ENCODE data around the gene TMEM126A.
"Not testable (repeated sequence)": the region's sequence is repeated elsewhere in the genome, so short reads cannot be mapped to it uniquely, and the experiment has no call there.

The TMEM126A gene

DNA sequence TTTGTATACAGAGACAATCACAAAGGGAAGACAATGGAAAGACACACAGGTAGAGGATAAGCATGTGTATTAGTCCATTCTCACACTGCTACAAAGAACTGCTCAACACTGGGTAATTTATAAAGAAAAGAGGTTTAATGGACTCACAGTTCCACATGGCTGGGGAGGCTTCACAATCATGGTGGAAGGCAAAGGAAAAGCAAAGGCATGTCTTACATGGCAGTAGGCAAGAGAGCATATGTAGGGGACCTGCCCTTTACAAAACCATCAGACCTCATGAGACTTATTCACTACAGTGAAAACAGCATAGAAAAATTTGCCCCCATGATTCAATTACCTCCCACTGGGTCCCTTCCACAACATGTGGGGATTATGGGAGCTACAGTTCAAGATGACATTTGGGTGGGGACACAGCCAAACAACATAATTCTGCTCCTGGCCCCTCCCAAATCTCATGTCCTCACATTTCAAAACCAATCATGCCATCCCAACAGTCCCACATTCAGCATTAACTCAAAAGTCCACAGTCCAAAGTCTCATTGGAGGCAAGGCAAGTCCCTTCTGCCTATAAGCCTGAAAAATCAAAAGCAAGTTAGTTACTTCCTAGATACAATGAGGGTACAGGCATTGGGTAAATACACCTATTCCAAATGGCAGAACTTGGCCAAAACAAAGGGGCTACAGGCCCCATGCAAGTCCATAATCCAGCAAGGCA lies 23.3 kb downstream of the TMEM126A start:
- not testable (repeated sequence) for H4K8ac ChIP-seq (ENCODE audit: low read depth, low read length); H2BK12ac ChIP-seq (ENCODE audit: low read length); H3K23ac ChIP-seq (ENCODE audit: low read length); DNase-seq; H2BK5ac ChIP-seq (ENCODE audit: low read depth, low read length, poor library complexity); H3K4me2 ChIP-seq (ENCODE audit: low read length); H3K4me1 ChIP-seq (ENCODE audit: control insufficient read depth in 1 of 2, insufficient read depth in 2 of 2, low read length in 2 of 2); H4K91ac ChIP-seq (ENCODE audit: low read depth, low read length); H3K79me1 ChIP-seq (ENCODE audit: low read length); H3K9ac ChIP-seq (ENCODE audit: low read length); H3K9me3 ChIP-seq (ENCODE audit: insufficient read depth, low read depth, low read length); H3K4ac ChIP-seq (ENCODE audit: low read depth, low read length); H3K4me3 ChIP-seq (ENCODE audit: low read depth, low read length); H2AK5ac ChIP-seq (ENCODE audit: low read length); H3K27ac ChIP-seq (ENCODE audit: low read depth, low read length); H3K79me2 ChIP-seq (ENCODE audit: control insufficient read depth, insufficient read depth, low read length, poor library complexity); H3K36me3 ChIP-seq (ENCODE audit: control insufficient read depth in 1 of 2, insufficient read depth in 2 of 2, low read length in 2 of 2); H3K27me3 ChIP-seq (ENCODE audit: insufficient read depth, low read length); H3K14ac ChIP-seq (ENCODE audit: low read length); H2AFZ ChIP-seq (ENCODE audit: insufficient read depth, low read length, poor library complexity); H3K18ac ChIP-seq (ENCODE audit: low read length); H4K12ac ChIP-seq (ENCODE audit: low read depth, low read length); H2BK120ac ChIP-seq (ENCODE audit: insufficient read depth, low read length, poor library complexity)

DNA sequence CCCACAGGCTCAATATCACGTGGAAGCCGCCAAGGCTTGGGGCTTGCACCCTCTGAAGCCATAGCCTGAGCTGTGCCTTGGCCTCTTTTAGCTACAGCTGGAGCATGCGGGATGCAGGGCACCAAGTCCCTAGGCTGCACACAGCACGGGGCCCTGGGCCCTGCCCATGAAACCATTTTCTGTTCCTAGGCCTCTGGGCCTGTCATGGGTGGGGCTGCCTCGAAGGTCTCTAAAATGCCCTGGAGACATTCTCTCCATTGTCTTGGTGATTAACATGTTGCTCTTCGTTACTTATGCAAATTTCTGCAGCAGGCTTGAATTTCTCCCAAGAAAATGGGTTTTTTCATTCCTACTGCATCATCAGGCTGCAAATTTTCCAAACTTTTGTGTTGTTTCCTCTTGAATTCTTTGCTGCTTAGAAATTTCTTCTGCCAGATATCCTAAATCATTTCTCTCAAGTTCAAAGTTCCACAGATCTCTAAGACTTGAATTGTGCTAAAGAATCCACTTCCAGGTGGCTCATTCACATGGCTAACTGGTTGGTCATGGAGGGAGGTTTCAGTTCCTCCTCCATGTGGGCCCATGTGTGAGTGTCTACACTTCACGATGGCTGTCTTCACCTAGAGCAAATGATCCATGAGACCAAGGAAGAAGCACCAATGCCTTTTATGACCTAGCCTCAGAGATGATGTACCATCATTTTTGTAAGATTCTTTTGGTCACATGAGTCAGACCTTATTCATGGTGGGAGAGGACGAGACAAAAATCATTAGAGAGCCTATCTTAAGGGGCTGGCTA lies 24.5 kb downstream of the TMEM126A start:
- Histone ChIP-seq H2BK120ac (ENCODE audit: insufficient read depth, low read length, poor library complexity) (no peak overlapping the region), H3K4me2 (ENCODE audit: low read length) (no peak overlapping the region), H3K27ac (ENCODE audit: low read depth, low read length) (no peak overlapping the region), H3K4me3 (ENCODE audit: low read depth, low read length) (no peak overlapping the region), H4K12ac (ENCODE audit: low read depth, low read length) (no peak overlapping the region), H3K79me1 (ENCODE audit: low read length) (no peaks in the 10 kb centered on the region), H3K18ac (ENCODE audit: low read length) (no peak overlapping the region), H3K9ac (ENCODE audit: low read length) (no peak overlapping the region), H2AFZ (ENCODE audit: insufficient read depth, low read length, poor library complexity) (no peak overlapping the region), H3K27me3 (ENCODE audit: insufficient read depth, low read length) (no peaks in the 10 kb centered on the region), H2BK5ac (ENCODE audit: low read depth, low read length, poor library complexity) (no peak overlapping the region), H3K36me3 (ENCODE audit: control insufficient read depth in 1 of 2, insufficient read depth in 2 of 2, low read length in 2 of 2) (no peaks in the 10 kb centered on the region), H3K4ac (ENCODE audit: low read depth, low read length) (no peak overlapping the region), H3K14ac (ENCODE audit: low read length) (no peak overlapping the region), H3K4me1 (ENCODE audit: control insufficient read depth in 1 of 2, insufficient read depth in 2 of 2, low read length in 2 of 2) (no peaks in the 10 kb centered on the region), H2BK12ac (ENCODE audit: low read length) (no peak overlapping the region), H2AK5ac (ENCODE audit: low read length) (no peak overlapping the region), H3K79me2 (ENCODE audit: control insufficient read depth, insufficient read depth, low read length, poor library complexity) (no peaks in the 10 kb centered on the region), H4K91ac (ENCODE audit: low read depth, low read length) (no peak overlapping the region), H3K23ac (ENCODE audit: low read length) (no peak overlapping the region), H4K8ac (ENCODE audit: low read depth, low read length) (no peak overlapping the region), H3K9me3 (ENCODE audit: insufficient read depth, low read depth, low read length) (peaks cover 5% of the 10 kb centered on the region)
- WGBS (ENCODE audit: extremely low coverage, insufficient coverage, insufficient read length) = no CpG with 5 or more reads among the region's 8 CpGs
- DNase-seq = no peak

DNA sequence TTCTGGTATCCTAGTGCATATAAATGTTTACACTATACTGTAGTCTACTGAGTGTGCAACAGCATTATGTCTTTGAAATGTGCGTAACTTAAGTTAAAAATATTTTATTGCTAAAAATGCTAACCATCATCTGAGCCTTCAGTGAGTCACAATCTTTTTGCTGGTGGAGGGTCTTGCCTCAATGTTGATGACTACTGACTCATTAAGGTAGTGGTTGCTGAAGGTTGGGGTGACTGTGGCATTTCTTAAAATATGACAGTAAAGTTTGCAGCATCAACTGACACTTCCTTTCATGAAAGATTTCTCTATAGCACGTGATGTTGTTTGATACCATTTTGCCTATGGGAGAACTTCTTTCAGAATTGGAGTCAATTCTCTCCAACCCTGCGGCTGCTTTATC lies 25.6 kb downstream of the TMEM126A start:
- H2BK120ac ChIP-seq (ENCODE audit: insufficient read depth, low read length, poor library complexity) = no peak overlapping the region
- DNase-seq = no peak
- no peak overlapping the region for H3K4me3 ChIP-seq (ENCODE audit: low read depth, low read length)
- no peaks in the 10 kb centered on the region for H3K79me1 ChIP-seq (ENCODE audit: low read length)
- H3K9me3 ChIP-seq (ENCODE audit: insufficient read depth, low read depth, low read length) = peaks cover 5% of the 10 kb centered on the region
- no peak overlapping the region for H3K9ac ChIP-seq (ENCODE audit: low read length)
- H2BK12ac ChIP-seq (ENCODE audit: low read length) = no peak overlapping the region
- no peak overlapping the region for H3K18ac ChIP-seq (ENCODE audit: low read length)
- H2AFZ ChIP-seq (ENCODE audit: insufficient read depth, low read length, poor library complexity) = no peak overlapping the region
- H4K8ac ChIP-seq (ENCODE audit: low read depth, low read length) = no peak overlapping the region
- no peak overlapping the region for H2BK5ac ChIP-seq (ENCODE audit: low read depth, low read length, poor library complexity)
- H4K12ac ChIP-seq (ENCODE audit: low read depth, low read length) = no peak overlapping the region
- no peak overlapping the region for H3K4me2 ChIP-seq (ENCODE audit: low read length)
- no peak overlapping the region for H3K14ac ChIP-seq (ENCODE audit: low read length)
- no peak overlapping the region for H3K27ac ChIP-seq (ENCODE audit: low read depth, low read length)
- no peak overlapping the region for H4K91ac ChIP-seq (ENCODE audit: low read depth, low read length)
- no peaks in the 10 kb centered on the region for H3K79me2 ChIP-seq (ENCODE audit: control insufficient read depth, insufficient read depth, low read length, poor library complexity)
- no peak overlapping the region for H2AK5ac ChIP-seq (ENCODE audit: low read length)
- H3K23ac ChIP-seq (ENCODE audit: low read length) = no peak overlapping the region
- no peaks in the 10 kb centered on the region for H3K36me3 ChIP-seq (ENCODE audit: control insufficient read depth in 1 of 2, insufficient read depth in 2 of 2, low read length in 2 of 2)
- WGBS (ENCODE audit: extremely low coverage, insufficient coverage, insufficient read length) = no CpG with 5 or more reads among the region's 3 CpGs
- H3K4me1 ChIP-seq (ENCODE audit: control insufficient read depth in 1 of 2, insufficient read depth in 2 of 2, low read length in 2 of 2) = no peaks in the 10 kb centered on the region
- H3K27me3 ChIP-seq (ENCODE audit: insufficient read depth, low read length) = no peaks in the 10 kb centered on the region
- no peak overlapping the region for H3K4ac ChIP-seq (ENCODE audit: low read depth, low read length)

DNA sequence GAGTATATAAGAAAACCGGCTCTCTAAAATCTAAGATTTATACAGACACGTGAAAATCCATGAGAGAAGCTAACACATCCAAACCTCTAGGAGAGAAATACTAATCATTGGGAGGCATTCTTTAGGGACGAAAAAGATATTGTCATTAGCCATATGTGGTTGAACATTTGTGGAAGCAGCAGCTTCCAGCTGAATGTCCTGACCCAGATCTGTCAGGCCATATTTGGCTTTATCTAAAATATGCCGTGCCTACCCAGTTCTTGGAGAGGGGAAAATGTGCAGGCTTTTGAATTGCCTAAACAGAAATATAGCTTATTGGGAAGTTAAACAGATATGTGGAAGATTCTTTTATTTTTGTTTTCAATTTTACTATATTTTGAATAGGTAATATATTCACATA lies 31.8 kb downstream of the TMEM126A start:
- peaks cover 2% of the 10 kb centered on the region for H3K79me2 ChIP-seq (ENCODE audit: control insufficient read depth, insufficient read depth, low read length, poor library complexity)
- no peaks in the 10 kb centered on the region for H3K36me3 ChIP-seq (ENCODE audit: control insufficient read depth in 1 of 2, insufficient read depth in 2 of 2, low read length in 2 of 2)
- no peak overlapping the region for H3K18ac ChIP-seq (ENCODE audit: low read length)
- H3K4me1 ChIP-seq (ENCODE audit: control insufficient read depth in 1 of 2, insufficient read depth in 2 of 2, low read length in 2 of 2) = no peaks in the 10 kb centered on the region
- H3K23ac ChIP-seq (ENCODE audit: low read length) = no peak overlapping the region
- H3K4ac ChIP-seq (ENCODE audit: low read depth, low read length) = no peak overlapping the region
- no peak overlapping the region for H3K14ac ChIP-seq (ENCODE audit: low read length)
- no peak overlapping the region for H3K4me2 ChIP-seq (ENCODE audit: low read length)
- H2BK5ac ChIP-seq (ENCODE audit: low read depth, low read length, poor library complexity) = no peak overlapping the region
- H2BK120ac ChIP-seq (ENCODE audit: insufficient read depth, low read length, poor library complexity) = no peak overlapping the region
- H3K4me3 ChIP-seq (ENCODE audit: low read depth, low read length) = no peak overlapping the region
- no peak overlapping the region for H2BK12ac ChIP-seq (ENCODE audit: low read length)
- H2AFZ ChIP-seq (ENCODE audit: insufficient read depth, low read length, poor library complexity) = no peak overlapping the region
- H4K91ac ChIP-seq (ENCODE audit: low read depth, low read length) = no peak overlapping the region
- no peaks in the 10 kb centered on the region for H3K9me3 ChIP-seq (ENCODE audit: insufficient read depth, low read depth, low read length)
- no peak overlapping the region for H3K27ac ChIP-seq (ENCODE audit: low read depth, low read length)
- no peaks in the 10 kb centered on the region for H3K79me1 ChIP-seq (ENCODE audit: low read length)
- DNase-seq = no peak
- H3K9ac ChIP-seq (ENCODE audit: low read length) = no peak overlapping the region
- H4K12ac ChIP-seq (ENCODE audit: low read depth, low read length) = no peak overlapping the region
- H4K8ac ChIP-seq (ENCODE audit: low read depth, low read length) = no peak overlapping the region
- no peak overlapping the region for H2AK5ac ChIP-seq (ENCODE audit: low read length)
- WGBS (ENCODE audit: extremely low coverage, insufficient coverage, insufficient read length) = no CpG with 5 or more reads among the region's 4 CpGs
- no peaks in the 10 kb centered on the region for H3K27me3 ChIP-seq (ENCODE audit: insufficient read depth, low read length)
